KOPT-K1 (cell line): ENCODE results near the gene SYNGR3.
"Not testable (repeated sequence)": the region's sequence is repeated elsewhere in the genome, so short reads cannot be mapped to it uniquely, and the experiment has no call there.

Experiments
- H3K27ac ChIP-seq: fragments of 200-600 bp; sonication (generic); 2 replicates; pipeline ENCODE4 v1.5.1; 2016; ENCODE audit warnings: antibody characterized with exemption, mild to moderate bottlenecking, low read depth, low read length; ENCODE audit not compliant: poor library complexity, severe bottlenecking
- H3K36me3 ChIP-seq: fragments of 200-600 bp; sonication (generic); 2 replicates; pipeline ENCODE4 v1.5.1; 2017; ENCODE audit warnings: antibody characterized with exemption, mild to moderate bottlenecking, low read length, moderate library complexity; ENCODE audit not compliant: insufficient read depth
- H3K9me3 ChIP-seq: fragments of 200-600 bp; sonication (generic); 2 replicates; pipeline ENCODE4 v1.5.1; 2017; ENCODE audit warnings: antibody characterized with exemption, low read length, mild to moderate bottlenecking; ENCODE audit not compliant: insufficient read depth, poor library complexity, severe bottlenecking

SYNGR3 gene

DNA sequence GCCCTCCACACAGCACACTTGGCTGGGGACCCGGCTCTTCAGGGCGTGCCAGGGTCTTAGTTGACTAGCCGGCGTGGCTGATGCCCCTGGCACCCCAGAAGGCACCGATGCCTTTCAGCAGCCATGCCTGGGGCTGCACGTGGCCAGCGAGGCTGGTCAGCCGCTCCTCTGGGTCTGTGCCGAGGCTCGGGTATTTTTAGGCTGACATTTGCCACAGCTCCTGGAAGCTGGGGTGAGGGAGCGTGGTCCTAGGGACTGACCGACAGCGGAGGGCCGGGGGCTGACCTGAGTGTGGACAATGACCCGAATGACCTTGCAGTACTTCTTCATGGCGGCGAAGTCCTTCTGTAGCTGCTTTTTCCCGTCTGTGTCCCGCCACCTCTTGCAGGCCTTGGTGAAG, 39.2 kb upstream of the SYNGR3 start:
- H3K36me3 ChIP-seq, result no peaks in the 10 kb centered on the region
- no peaks in the 10 kb centered on the region for H3K9me3 ChIP-seq
- H3K27ac ChIP-seq, result no peak overlapping the region

DNA sequence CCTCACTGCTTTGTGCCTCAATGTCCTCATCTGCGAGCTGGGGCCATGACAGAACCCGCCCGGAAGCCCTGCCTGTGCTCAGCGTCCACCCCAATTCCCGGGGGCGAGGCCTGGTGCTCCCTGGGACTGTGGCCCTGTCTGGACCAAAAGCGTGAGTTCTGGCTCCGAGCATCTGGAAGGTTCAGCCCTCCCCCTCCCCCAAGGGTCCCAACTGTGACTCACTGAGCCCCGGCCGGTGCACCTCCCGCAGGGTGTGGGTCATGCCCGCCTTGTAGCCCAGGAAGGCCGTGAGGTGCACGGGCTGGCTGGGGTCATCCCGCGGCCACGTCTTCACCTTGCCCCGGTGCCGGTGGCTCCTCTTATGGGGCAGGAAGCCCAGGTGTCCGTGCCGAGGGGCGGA, 36.0 kb upstream of the SYNGR3 start:
- Histone ChIP-seq H3K36me3 (no peaks in the 10 kb centered on the region), H3K27ac (no peak overlapping the region), H3K9me3 (no peaks in the 10 kb centered on the region)

DNA sequence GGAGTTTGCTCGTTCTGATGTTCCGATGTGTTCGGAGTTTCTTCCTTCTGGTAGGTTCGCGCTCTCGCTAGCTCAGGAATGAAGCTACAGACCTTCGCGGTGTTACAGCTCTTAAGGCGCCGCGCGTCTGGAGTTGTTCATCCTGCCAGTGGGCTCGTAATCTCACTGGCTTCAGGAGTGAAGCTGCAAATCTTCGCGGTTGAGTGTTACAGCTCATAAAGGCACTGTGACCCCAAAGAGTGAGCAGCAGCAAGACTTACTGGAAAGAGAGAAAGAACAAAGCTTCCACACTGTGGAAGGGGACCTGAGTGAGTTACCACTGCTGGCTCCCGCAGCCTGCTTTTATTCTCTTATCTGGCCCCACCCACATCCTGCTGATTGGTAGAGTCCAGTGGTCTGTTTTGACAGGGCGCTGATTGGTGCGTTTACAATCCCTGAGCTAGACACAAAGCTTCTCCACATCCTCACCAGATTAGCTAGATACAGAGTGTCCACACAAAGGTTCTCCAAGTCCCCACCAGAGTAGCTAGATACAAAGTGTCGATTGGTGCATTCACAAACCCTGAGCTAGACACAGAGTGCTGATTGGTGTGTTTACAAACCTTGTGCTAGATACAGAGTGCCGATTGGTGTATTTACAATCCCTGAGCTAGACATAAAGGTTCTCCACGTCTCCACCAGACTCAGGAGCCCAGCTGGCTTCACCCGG, 32.2 kb upstream of the SYNGR3 start:
- H3K9me3 ChIP-seq, H3K27ac ChIP-seq: not testable (repeated sequence)
- H3K36me3 ChIP-seq, result peaks cover 20% of the 10 kb centered on the region

DNA sequence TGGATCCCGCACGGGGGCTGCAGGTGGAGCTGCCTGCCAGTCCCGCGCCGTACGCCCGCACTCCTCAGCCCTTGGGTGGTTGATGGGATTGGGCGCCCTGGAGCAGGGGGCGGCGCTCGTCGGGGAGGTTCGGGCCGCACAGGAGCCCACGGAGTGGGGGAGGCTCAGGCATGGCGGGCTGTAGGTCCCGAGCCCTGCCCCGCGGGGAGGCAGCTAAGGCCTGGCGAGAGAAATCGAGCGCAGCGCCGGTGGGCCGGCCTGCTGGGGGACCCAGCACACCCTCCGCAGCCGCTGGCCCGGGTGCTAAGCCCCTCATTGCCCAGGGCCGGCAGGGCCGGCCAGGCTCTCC, 31.7 kb upstream of the SYNGR3 start:
- H3K36me3 ChIP-seq, result peaks cover 25% of the 10 kb centered on the region
- not testable (repeated sequence) for H3K9me3 ChIP-seq, H3K27ac ChIP-seq

DNA sequence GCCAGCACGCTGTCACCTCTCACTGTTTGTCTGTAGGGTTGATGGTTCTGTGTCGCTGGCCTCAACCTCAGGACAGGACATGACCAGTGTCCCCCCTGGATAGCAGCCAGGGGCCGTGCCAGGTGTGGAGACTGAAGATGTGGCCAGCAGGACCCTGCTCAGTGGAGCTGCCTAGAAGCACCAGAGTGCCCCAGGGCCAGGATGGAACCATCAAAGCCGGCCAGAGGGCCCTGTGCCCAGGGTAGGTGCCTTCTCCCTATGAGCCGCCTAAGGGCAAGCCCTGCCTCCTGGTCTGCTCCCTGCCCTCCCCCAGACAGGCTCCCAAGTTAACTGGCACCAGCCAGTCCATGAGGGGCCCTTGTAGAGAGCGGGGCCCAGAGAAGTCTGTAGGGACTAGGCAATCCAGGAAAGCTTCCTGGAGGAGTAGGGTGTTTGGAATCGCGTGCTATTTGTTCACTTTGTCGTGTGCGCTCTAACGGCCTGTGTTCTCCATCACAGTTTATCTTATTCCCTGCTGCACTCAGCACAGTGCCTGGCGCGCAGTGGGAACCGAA, 31.0 kb upstream of the SYNGR3 start:
- H3K36me3 ChIP-seq, result peaks cover 32% of the 10 kb centered on the region
- H3K27ac ChIP-seq, result peak overlapping the region; percentile 88
- no peaks in the 10 kb centered on the region for H3K9me3 ChIP-seq

DNA sequence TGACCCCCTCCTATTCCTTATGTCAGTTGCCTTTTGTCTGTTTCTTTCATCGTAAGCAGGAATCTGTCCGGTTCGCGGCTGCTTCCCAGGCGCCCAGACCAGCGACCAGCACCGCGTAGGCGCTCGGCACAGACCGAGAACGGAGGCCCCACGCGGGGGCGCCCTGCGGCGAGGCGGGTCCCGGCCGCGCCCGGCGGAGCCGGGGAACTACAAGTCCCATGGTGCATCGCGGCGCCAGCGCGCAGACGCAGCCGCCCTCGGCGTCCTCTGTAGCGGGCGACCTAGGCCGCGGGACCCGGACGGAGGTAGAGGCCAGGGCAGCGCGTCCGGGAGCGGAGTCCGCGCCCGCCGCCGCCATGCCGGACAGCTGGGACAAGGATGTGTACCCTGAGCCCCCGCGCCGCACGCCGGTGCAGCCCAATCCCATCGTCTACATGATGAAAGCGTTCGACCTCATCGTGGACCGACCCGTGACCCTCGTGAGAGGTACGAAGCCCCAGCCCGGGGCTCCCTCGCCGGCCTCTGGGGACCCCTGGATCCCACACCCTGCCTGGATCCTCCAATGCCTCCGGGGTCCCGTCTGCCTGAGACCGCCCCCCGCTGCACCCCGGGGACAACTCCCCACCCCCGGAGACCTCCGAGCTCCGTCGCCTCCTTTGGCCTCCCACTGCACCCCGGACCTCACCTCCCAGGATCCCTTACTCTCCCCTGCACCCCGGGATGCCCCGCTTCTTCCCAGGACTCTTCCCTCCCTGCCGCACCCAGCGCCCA, 30.3 kb upstream of the SYNGR3 start, which contains the start of gene NDUFB10:
TSS of gene NDUFB10 (plus strand) at position 270 of the 771 bp plus-strand sequence. CDS start at position 357, 87 bp downstream.
- H3K9me3 ChIP-seq, result no peaks in the 10 kb centered on the region
- peak within 1 kb of the TSS; percentile 88 for H3K27ac ChIP-seq
- H3K36me3 ChIP-seq, result peaks cover 35% of the 10 kb centered on the region

DNA sequence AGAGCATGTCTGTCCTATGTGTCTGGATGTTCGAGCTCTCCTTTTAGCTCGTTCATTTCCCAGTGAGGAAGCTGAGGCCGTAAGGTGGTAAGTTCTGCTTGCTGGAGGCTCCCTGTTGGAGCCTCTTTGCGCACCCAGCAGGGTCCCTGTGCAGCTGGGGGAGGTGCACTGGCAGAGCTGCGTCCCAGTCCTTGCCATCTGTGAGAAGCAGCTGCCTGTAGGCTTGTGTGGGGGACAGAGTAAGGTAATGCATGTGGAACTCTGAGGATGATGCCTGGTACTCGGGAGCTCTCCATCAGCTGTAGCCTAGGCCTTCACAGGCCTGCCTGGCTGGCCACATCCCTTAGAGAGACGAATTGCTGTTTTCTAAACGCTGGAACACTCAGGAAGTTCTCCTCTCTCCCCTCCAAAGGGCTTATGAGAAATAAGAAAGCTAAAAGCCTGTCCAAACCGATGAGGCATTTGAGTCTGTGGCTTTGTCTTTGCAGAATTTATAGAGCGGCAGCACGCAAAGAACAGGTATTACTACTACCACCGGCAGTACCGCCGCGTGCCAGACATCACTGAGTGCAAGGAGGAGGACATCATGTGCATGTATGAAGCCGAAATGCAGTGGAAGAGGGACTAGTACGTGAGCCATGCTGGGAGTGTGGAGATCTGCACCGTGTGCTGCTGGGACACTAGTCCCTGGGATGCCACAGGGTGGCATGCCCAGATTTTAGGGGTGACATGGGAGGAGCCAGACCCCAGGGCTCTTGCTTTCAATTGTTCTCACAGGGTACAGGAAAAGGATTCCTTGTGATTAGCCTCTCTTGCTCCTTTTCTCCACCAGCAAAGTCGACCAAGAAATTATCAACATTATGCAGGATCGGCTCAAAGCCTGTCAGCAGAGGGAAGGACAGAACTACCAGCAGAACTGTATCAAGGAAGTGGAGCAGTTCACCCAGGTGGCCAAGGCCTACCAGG, 28.8 kb upstream of the SYNGR3 start:
- peaks cover 35% of the 10 kb centered on the region for H3K36me3 ChIP-seq
- H3K9me3 ChIP-seq, result no peaks in the 10 kb centered on the region
- peak overlapping the region; percentile 88 for H3K27ac ChIP-seq

DNA sequence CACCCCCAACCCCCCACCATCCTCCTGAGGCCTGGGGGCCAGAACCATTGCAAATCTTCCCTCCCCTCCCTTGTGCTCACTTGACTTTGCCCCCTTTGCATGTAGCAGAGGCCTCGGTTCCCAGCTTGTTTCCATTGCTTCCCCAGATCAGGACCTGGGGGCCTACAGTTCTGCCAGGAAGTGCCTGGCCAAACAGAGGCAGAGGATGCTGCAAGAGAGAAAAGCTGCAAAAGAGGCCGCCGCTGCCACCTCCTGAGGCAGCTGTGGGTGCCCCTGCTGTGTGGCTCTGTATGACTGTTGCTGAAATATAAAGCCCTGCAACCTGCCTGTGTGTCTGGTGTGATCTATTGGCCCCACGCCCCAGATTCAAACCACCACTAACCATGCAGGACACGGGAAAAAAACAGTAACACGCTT, 28.1 kb upstream of the SYNGR3 start:
- peaks cover 35% of the 10 kb centered on the region for H3K36me3 ChIP-seq
- no peaks in the 10 kb centered on the region for H3K9me3 ChIP-seq
- no peak overlapping the region for H3K27ac ChIP-seq

DNA sequence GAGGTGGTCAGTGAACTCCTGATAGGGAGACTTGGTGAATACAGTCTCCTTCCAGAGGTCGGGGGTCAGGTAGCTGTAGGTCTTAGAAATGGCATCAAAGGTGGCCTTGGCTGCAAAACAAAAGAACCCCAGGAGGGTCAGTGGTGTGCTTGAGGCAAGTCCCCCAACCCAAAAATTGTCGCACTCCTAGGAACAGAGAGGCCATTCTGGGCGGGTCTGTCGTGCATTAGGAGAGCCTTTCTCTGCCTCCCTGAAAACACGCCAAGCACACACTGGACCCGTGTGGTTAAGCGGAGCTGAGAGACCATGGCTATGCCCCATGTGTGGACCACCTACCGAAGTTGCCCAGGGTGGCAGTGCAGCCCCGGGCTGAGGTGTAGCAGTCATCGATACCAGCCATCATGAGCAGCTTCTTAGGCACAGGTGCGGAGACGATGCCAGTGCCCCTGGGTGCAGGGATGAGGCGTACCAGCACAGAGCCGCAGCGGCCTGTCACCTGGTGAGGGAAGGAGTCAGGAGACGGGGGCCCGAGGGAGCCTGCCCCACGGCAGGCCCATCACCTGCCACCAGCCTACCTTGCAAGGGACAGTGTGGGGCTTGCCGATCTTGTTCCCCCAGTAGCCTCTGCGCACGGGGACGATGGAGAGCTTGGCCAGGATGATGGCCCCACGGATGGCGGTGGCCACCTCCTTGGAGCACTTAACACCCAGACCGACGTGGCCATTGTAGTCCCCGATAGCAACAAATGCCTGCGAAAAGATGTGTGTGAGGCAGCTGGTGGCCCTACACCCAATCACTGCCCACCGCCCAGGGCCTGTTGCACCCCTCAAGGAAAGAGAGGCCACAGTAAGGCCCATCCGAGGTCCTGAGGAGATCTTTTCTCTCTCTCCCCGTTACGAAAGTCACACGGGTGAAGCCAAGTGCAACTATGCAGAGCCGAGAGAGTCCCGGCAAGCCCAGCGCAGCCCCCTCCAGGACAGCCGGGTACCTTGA, 27.3 kb upstream of the SYNGR3 start:
- H3K36me3 ChIP-seq, result peaks cover 35% of the 10 kb centered on the region
- H3K9me3 ChIP-seq, H3K27ac ChIP-seq: not testable (repeated sequence)

DNA sequence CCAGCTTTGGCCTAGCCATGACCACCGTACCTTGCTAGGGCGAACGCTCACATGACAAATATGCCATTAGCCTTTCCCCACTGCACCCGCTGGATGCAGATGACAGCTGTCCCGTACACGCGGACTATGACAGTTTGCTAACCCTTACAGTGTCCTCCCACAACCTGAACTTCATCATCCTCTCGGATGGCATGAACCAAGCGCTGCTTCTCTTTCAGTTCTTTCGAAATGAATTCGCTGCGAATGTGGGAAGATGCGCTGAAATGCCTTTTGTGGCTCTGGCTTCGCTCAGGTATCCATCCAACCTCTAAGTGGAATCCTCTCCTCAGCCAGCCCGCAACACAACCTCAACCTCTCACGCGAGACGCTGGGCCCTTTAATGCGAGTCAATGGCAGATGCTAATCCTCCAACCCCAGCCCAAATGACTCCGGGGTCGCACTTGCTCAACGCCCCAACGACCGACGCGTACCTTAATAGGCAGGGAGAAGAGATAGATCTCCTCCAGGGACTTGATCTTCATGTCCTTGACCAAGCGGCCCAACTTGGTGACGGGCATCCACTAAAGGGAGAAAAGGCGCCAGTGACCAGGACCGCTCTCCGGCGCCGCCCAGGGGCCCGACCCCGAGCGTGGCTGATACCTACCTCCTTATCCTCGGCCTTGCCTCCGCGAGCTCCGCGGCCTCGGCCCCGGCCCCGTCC, 25.8 kb upstream of the SYNGR3 start:
- Histone ChIP-seq H3K36me3 (peaks cover 35% of the 10 kb centered on the region), H3K27ac (peak overlapping the region; percentile 81), H3K9me3 (no peaks in the 10 kb centered on the region)

DNA sequence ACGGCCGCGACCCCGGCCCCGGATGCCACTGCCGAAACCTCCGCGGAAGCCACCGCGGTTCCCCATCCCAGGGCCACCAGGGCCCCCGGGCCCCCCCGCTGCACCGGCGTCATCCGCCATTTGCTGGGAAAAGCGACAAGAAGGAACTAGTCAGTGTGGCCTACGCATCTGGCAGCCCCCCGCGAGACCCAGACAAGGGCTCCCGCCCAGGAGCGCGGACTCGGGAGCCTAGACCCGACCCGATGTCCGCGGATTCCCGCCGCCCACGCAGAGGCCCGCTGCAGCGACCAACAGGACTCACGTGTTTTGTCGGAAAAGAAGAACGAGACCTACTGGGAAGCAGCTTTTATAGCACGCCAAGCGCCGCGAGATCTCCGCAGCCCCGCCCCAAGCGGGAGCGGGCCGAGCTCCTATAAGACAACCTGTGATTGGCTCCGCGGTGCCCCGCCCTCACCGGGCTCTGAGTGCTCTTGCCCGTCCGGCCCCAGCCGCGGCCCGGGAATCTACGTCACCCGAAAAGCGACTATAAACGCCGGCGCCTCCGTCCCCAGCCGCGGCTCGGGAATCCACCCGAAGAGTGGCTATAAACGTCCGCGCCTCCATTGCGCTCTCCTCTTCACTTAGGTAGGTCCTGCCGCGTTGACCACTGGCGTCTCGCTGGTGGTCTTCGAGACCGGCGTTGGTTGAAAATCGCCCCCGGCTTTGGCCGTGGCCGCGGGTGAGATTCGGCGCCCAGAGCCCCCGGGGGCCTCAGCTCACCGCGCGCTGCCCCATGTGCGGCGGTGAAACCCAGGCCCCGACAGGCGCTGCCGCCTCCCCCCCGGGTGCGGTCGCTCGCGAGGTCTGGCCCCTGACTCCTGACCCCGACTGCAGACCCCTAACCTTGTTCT, 25.0 kb upstream of the SYNGR3 start, which contains the start of gene RPS2:
TSS of gene RPS2 (minus strand) at position 321 of the 890 bp plus-strand sequence. CDS start at position 120, 201 bp downstream.
- Histone ChIP-seq H3K9me3 (no peaks in the 10 kb centered on the region), H3K36me3 (peaks cover 35% of the 10 kb centered on the region), H3K27ac (peak within 1 kb of the TSS; percentile 81)

DNA sequence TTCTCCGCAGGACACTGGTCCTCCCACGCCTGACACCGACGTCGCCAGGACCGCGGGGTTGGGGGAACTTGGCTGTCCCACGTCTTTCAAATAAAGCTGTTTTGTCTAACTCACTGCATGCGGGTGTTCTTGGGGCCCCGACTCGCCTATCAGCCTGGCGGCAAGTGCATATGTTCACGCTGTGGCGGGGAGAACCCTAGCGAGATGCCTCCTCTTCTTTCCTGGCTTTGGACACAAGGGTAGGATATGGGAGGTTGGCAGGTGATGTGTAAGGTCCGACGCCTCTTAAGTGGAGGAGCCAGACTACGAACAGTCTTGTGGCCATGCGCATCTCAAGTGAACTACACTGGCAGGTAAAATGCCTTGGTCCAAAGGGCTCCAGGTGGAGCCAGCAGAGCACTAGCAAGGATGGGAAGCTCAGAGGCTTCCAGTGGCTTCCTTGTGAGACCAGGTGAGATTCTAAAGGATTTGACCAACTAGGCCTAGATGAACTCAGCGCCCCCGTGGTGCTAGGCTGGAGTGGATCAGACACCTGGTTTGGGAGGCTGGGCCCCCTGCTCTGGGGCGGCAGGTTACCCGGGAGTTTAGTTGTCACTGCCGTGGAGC, 24.3 kb upstream of the SYNGR3 start:
- Histone ChIP-seq H3K27ac (peak overlapping the region; percentile 81), H3K9me3 (no peaks in the 10 kb centered on the region), H3K36me3 (peaks cover 35% of the 10 kb centered on the region)
